SK-N-SH (cell line): ENCODE measurements around the gene EEF2K. TPM values are rescaled to one million over a fixed set of nuclear protein-coding genes. Genes with fewer than 3 reads are reported as not detected.

ENCODE experiments used
- CTCF ChIA-PET: fragments of 300-600, 350-600 bp; formaldehyde crosslinking; extraction: SDS; loops from one replicate; lab custom pipeline; 2021; lab: Yijun Ruan, JAX
- POLR2A ChIA-PET: fragments of 350-600 bp; sonication (Branson Sonifier 250); formaldehyde crosslinking; extraction: SDS; loops from one replicate; lab custom pipeline; 2020; ENCODE audit warnings: antibody characterized with exemption, inconsistent platforms; lab: Yijun Ruan, JAX
- DNase-seq: peaks from one replicate; pipeline ENCODE4 v3.0.0; 2012
- H2AFZ ChIP-seq: fragments of 200-600 bp; sonication (generic); 2 replicates; pipeline ENCODE4 v1.8.1; 2016; ENCODE audit warnings: antibody characterized with exemption, mild to moderate bottlenecking, low read depth
- H3F3A ChIP-seq: fragments of 200-600 bp; sonication (generic); replicated peaks from 2 replicates; pipeline ENCODE3; 2016; ENCODE audit warnings: antibody characterized with exemption, mild to moderate bottlenecking; ENCODE audit not compliant: insufficient read depth
- H3K27ac ChIP-seq, 2 experiments: fragments of 200-500 bp in 1 of 2; fragments of 200-600 bp in 1 of 2; sonication (Bioruptor generic) in 1 of 2; sonication (generic), shearing (Covaris generic) in 1 of 2; 2 replicates each; pipeline versions ENCODE4 v1.5.1 to v1.6.1; 2014 to 2016; ENCODE audit warnings: low read depth in 2 of 2, inconsistent platforms in 1 of 2, low read length in 1 of 2, mild to moderate bottlenecking in 1 of 2, mixed read lengths in 1 of 2
- H3K27me3 ChIP-seq: fragments of 200-600 bp; sonication (generic), shearing (Covaris generic); 2 replicates; pipeline ENCODE4 v1.6.1; 2016; ENCODE audit warnings: mixed run types; ENCODE audit not compliant: insufficient read depth
- H3K36me3 ChIP-seq, 2 experiments: fragments of 200-500 bp in 1 of 2; fragments of 200-600 bp in 1 of 2; sonication (Bioruptor generic) in 1 of 2; sonication (generic) in 1 of 2; replicated peaks in 1 of 2; 2 replicates each; pipeline versions ENCODE3 to v1.5.1; 2014 to 2016; ENCODE audit warnings: low read length in 1 of 2, mild to moderate bottlenecking in 1 of 2; ENCODE audit not compliant: insufficient read depth in 2 of 2, control insufficient read depth in 1 of 2
- H3K4me1 ChIP-seq, 2 experiments: fragments of 200-500 bp in 1 of 2; fragments of 200-600 bp in 1 of 2; sonication (Bioruptor generic) in 1 of 2; sonication (generic), shearing (Covaris generic) in 1 of 2; 2 replicates each; pipeline versions ENCODE4 v1.5.1 to v1.6.1; 2014 to 2016; ENCODE audit warnings: low read depth in 1 of 2, low read length in 1 of 2, mixed run types in 1 of 2; ENCODE audit not compliant: insufficient read depth in 2 of 2, control insufficient read depth in 1 of 2
- H3K4me2 ChIP-seq: fragments of 200-600 bp; sonication (generic), shearing (Covaris generic); 2 replicates; pipeline ENCODE4 v1.6.1; 2017; ENCODE audit warnings: mixed run types
- H3K4me3 ChIP-seq, 2 experiments: fragments of 200-500 bp in 1 of 2; fragments of 200-600 bp in 1 of 2; sonication (Bioruptor generic) in 1 of 2; sonication (generic), shearing (Covaris generic) in 1 of 2; 2 replicates each; pipeline versions ENCODE4 v1.5.1 to v1.8.1; 2014 to 2016; ENCODE audit warnings: low read depth in 2 of 2, inconsistent platforms in 1 of 2, low read length in 1 of 2, mild to moderate bottlenecking in 1 of 2, mixed read lengths in 1 of 2, moderate library complexity in 1 of 2
- H3K79me2 ChIP-seq: fragments of 200-600 bp; sonication (generic); 2 replicates; pipeline ENCODE4 v1.8.1; 2017; ENCODE audit warnings: mild to moderate bottlenecking; ENCODE audit not compliant: insufficient read depth
- H3K9ac ChIP-seq: fragments of 200-600 bp; sonication (generic); 2 replicates; pipeline ENCODE4 v1.6.1; 2017; ENCODE audit warnings: mixed run types
- H3K9me2 ChIP-seq: fragments of 200-600 bp; sonication (generic); 2 replicates; pipeline ENCODE4 v1.6.1; 2017; ENCODE audit warnings: mixed run types
- H3K9me3 ChIP-seq: fragments of 200-600 bp; sonication (generic); 2 replicates; pipeline ENCODE4 v1.6.1; 2017; ENCODE audit warnings: mixed run types, mild to moderate bottlenecking, moderate library complexity
- H4K20me1 ChIP-seq: fragments of 200-600 bp; sonication (generic); 2 replicates; pipeline ENCODE4 v1.6.1; 2017; ENCODE audit warnings: mild to moderate bottlenecking, mixed run types; ENCODE audit not compliant: insufficient read depth
- EP300 ChIP-seq, 2 experiments: IDR thresholded peaks; 2 replicates each; pipeline versions ENCODE4 v1.4.0 to v1.6.1; 2012; ENCODE audit warnings: borderline replicate concordance in 1 of 2, low read depth in 1 of 2, low read length in 1 of 2
- EZH2phosphoT487 ChIP-seq: fragments of 200-600 bp; sonication (generic); IDR thresholded peaks from 2 replicates; pipeline ENCODE4 v1.6.1; 2017; ENCODE audit warnings: low read depth, mixed run types, mild to moderate bottlenecking, antibody characterized with exemption, moderate library complexity, borderline replicate concordance
- FOXJ3 ChIP-seq: sonication (generic); formaldehyde crosslinking; IDR thresholded peaks from 2 replicates; pipeline ENCODE4 v1.5.1; 2020; ENCODE audit warnings: mild to moderate bottlenecking, missing genetic modification reagents
- GABPA ChIP-seq: IDR thresholded peaks from 2 replicates; pipeline ENCODE4 v1.4.0; 2012; ENCODE audit warnings: low read depth, mild to moderate bottlenecking
- JUND ChIP-seq: IDR thresholded peaks from 2 replicates; pipeline ENCODE4 v1.4.0; 2012
- MXI1 ChIP-seq: IDR thresholded peaks from 2 replicates; pipeline ENCODE4 v1.6.1; 2012; ENCODE audit warnings: mild to moderate bottlenecking, low read depth, low read length, improper control_type of control experiment
- RCOR1 ChIP-seq: fragments of 150-350 bp; IDR thresholded peaks from 2 replicates; pipeline ENCODE4 v1.6.1; 2017; ENCODE audit warnings: antibody characterized with exemption, low read length
- TCF12 ChIP-seq: IDR thresholded peaks from 2 replicates; pipeline ENCODE4 v1.4.0; 2012
- WGBS: methylation state at CpG from one replicate; pipeline ENCODE4 v1.1.6; 2017; ENCODE audit warnings: low lambda C conversion rate; 5-methylcytosine and 5-hydroxymethylcytosine counted together
- polyA plus RNA-seq, 3 experiments: library from polyadenylated mRNA; depleted of rRNA; stranded (reverse); fragments of >200 nt; gene quantifications; 2 replicates each; pipeline ENCODE4 v1.2.3, GENCODE V29; 2012
- TF ChIP-seq, protein P1 (sequence below): IDR thresholded peaks from 2 replicates; pipeline ENCODE4 v1.4.0; 2012; ENCODE audit warnings: low read depth, borderline replicate concordance
- TF ChIP-seq, protein P2 (sequence below): IDR thresholded peaks from 2 replicates; pipeline ENCODE4 v1.4.0; 2012; ENCODE audit warnings: low read depth
- TF ChIP-seq, protein P3 (sequence below): IDR thresholded peaks from 2 replicates; pipeline ENCODE4 v1.6.1; 2012; ENCODE audit warnings: mild to moderate bottlenecking, low read depth, low read length, moderate library complexity
- TF ChIP-seq, protein P4 (sequence below): fragments of 150-350 bp; IDR thresholded peaks from 2 replicates; pipeline ENCODE4 v1.6.1; 2016; ENCODE audit warnings: mild to moderate bottlenecking, low read depth, low read length

Gene EEF2K
- polyA plus RNA-seq, 1 of the 3 experiments (the other 2 are of a cell fraction) = 8.0 TPM

DNA sequence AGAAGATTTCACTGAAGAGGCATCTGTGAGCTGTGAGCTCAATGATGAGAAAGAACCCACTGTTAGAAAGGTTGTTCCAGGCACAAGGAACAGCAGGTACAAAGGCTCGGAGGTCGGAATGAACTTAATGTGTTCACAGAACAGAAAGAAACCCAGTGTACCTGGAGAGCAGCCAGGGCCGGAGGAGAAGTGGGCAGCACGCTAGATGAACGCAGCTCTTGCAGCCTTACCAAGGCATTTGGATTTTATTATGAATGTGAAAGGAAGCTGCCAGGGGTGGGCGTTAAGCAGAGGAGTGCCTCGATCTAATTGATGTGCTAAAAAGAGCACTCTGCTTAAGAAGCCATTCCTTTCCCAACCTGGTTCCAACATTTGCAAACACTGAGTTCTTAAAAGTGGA is 19.0 kb downstream of the EEF2K start (continued):
- TF ChIP-seq, protein P1, sequence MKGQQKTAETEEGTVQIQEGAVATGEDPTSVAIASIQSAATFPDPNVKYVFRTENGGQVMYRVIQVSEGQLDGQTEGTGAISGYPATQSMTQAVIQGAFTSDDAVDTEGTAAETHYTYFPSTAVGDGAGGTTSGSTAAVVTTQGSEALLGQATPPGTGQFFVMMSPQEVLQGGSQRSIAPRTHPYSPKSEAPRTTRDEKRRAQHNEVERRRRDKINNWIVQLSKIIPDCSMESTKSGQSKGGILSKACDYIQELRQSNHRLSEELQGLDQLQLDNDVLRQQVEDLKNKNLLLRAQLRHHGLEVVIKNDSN = no peak
- TF ChIP-seq FOXJ3 (CRISPR knock-in tag) = no peak
- TF ChIP-seq, protein P2, sequence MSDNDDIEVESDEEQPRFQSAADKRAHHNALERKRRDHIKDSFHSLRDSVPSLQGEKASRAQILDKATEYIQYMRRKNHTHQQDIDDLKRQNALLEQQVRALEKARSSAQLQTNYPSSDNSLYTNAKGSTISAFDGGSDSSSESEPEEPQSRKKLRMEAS = no peak
- TF ChIP-seq TCF12 = no peak
- no peak for TF ChIP-seq MXI1
- TF ChIP-seq, protein P3, sequence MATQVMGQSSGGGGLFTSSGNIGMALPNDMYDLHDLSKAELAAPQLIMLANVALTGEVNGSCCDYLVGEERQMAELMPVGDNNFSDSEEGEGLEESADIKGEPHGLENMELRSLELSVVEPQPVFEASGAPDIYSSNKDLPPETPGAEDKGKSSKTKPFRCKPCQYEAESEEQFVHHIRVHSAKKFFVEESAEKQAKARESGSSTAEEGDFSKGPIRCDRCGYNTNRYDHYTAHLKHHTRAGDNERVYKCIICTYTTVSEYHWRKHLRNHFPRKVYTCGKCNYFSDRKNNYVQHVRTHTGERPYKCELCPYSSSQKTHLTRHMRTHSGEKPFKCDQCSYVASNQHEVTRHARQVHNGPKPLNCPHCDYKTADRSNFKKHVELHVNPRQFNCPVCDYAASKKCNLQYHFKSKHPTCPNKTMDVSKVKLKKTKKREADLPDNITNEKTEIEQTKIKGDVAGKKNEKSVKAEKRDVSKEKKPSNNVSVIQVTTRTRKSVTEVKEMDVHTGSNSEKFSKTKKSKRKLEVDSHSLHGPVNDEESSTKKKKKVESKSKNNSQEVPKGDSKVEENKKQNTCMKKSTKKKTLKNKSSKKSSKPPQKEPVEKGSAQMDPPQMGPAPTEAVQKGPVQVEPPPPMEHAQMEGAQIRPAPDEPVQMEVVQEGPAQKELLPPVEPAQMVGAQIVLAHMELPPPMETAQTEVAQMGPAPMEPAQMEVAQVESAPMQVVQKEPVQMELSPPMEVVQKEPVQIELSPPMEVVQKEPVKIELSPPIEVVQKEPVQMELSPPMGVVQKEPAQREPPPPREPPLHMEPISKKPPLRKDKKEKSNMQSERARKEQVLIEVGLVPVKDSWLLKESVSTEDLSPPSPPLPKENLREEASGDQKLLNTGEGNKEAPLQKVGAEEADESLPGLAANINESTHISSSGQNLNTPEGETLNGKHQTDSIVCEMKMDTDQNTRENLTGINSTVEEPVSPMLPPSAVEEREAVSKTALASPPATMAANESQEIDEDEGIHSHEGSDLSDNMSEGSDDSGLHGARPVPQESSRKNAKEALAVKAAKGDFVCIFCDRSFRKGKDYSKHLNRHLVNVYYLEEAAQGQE = no peak
- TF ChIP-seq JUND = no peak
- TF ChIP-seq EP300 (IDR thresholded peaks at IDR 0.05; ENCODE audit: borderline replicate concordance in 1 of 2, low read depth in 1 of 2, low read length in 1 of 2) = no peak
- TF ChIP-seq, protein P4, sequence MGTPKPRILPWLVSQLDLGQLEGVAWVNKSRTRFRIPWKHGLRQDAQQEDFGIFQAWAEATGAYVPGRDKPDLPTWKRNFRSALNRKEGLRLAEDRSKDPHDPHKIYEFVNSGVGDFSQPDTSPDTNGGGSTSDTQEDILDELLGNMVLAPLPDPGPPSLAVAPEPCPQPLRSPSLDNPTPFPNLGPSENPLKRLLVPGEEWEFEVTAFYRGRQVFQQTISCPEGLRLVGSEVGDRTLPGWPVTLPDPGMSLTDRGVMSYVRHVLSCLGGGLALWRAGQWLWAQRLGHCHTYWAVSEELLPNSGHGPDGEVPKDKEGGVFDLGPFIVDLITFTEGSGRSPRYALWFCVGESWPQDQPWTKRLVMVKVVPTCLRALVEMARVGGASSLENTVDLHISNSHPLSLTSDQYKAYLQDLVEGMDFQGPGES = no peak
- TF ChIP-seq, all 33 proteins: peak for 0

DNA sequence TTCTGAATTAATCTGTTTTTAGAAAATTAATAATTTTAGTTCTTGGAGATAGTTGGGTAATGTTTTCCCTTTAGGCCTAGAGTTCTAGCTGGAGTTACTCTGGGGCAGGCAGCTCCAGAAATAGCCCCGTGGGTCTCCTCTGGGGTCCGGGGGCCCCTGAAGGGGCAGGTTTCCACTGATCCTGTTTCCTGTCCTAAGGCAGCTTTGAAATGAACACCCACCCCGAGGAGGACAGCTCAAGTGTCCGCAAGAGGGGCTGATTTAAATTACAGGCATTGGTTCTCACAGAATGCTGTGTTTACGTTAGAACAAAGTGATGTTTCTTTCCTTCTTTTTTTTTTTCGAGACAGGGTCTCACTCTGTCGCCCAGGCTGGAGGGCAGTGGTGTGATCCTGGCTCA is 23.8 kb downstream of the EEF2K start:
- H3K9ac ChIP-seq = no peak overlapping the region
- CTCF ChIA-PET = interaction anchor here (1.3 kb wide), 1 partner anchor 14 kb away, joined by 3 read pairs; no protein-coding TSS in a partner anchor
- no peak for DNase-seq
- H3F3A ChIP-seq = peaks cover 3% of the 10 kb centered on the region
- peaks cover 0 to 16% of the 10 kb centered on the region in 2 experiments for H3K36me3 ChIP-seq
- H3K9me3 ChIP-seq = no peaks in the 10 kb centered on the region
- no peak overlapping the region for H3K27ac ChIP-seq
- H3K4me3 ChIP-seq = no peak overlapping the region
- H3K4me2 ChIP-seq = no peak overlapping the region
- 79% methylated on average over 7 of the region's 7 CpGs for WGBS
- H3K27me3 ChIP-seq = no peaks in the 10 kb centered on the region
- no peaks in the 10 kb centered on the region; a peak in 1 of 4 replicates for H3K4me1 ChIP-seq
- H2AFZ ChIP-seq = no peak overlapping the region
- H3K9me2 ChIP-seq = no peaks in the 10 kb centered on the region
- POLR2A ChIA-PET = no interaction called here
- H4K20me1 ChIP-seq = no peaks in the 10 kb centered on the region
- no peaks in the 10 kb centered on the region; the same call in 1 of the 2 replicates for H3K79me2 ChIP-seq
- no peak for TF ChIP-seq RCOR1
- no peak for TF ChIP-seq JUND
- TF ChIP-seq EZH2phosphoT487 = no peak
- TF ChIP-seq GABPA = no peak
